ENCODE results near the gene PTPRD.

The PTPRD gene

DNA sequence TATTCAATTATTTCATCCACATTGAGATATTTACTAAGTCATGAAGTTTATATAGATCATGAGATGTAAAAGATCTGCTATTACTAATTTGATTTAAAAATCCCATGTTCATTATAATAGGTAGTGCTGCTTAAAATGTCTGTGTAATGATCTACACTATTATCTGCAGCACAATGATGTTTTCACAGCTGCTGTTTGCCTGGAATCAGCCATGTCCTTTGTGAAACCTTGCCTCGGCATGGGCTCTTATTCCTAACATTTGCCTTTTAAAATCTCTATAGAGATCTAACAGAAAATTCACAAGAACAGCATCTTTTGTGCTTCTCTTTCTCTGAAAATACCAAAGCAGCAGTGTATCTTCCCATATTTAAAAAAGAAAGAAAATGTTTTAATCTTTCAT lies 444.6 kb downstream of the PTPRD start:
- no peak overlapping the region for H3K4me2 ChIP-seq (ENCODE audit: low read depth, low read length, poor library complexity, severe bottlenecking)
- TF ChIP-seq, protein P1, sequence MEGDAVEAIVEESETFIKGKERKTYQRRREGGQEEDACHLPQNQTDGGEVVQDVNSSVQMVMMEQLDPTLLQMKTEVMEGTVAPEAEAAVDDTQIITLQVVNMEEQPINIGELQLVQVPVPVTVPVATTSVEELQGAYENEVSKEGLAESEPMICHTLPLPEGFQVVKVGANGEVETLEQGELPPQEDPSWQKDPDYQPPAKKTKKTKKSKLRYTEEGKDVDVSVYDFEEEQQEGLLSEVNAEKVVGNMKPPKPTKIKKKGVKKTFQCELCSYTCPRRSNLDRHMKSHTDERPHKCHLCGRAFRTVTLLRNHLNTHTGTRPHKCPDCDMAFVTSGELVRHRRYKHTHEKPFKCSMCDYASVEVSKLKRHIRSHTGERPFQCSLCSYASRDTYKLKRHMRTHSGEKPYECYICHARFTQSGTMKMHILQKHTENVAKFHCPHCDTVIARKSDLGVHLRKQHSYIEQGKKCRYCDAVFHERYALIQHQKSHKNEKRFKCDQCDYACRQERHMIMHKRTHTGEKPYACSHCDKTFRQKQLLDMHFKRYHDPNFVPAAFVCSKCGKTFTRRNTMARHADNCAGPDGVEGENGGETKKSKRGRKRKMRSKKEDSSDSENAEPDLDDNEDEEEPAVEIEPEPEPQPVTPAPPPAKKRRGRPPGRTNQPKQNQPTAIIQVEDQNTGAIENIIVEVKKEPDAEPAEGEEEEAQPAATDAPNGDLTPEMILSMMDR (IDR thresholded peaks at IDR 0.05; ENCODE audit: insufficient read depth, low read length, poor library complexity, severe bottlenecking), result no peak
- no peak for TF ChIP-seq EZH2phosphoT487 (conservative IDR thresholded peaks at IDR 0.05; ENCODE audit: low read length)
- no peak overlapping the region for H2AFZ ChIP-seq (ENCODE audit: low read depth, low read length, severe bottlenecking)
- no peaks in the 10 kb centered on the region for H3K36me3 ChIP-seq (ENCODE audit: low read length)
- no peak overlapping the region for H3K27ac ChIP-seq (ENCODE audit: low read depth, low read length)
- H3K9ac ChIP-seq (ENCODE audit: low read length), result no peak overlapping the region
- H3K4me3 ChIP-seq (ENCODE audit: insufficient read depth, low read length, poor library complexity, severe bottlenecking), result no peak overlapping the region
- no peaks in the 10 kb centered on the region for H3K79me2 ChIP-seq (ENCODE audit: insufficient read depth, low read length)
- no peaks in the 10 kb centered on the region for H3K9me3 ChIP-seq (ENCODE audit: insufficient read depth, low read length)
- no peaks in the 10 kb centered on the region for H3K27me3 ChIP-seq (ENCODE audit: low read length)
- no peaks in the 10 kb centered on the region for H3F3A ChIP-seq (ENCODE audit: insufficient read depth)
- no peaks in the 10 kb centered on the region for H3K9me2 ChIP-seq (replicated peaks; ENCODE audit: insufficient read depth, low read length)
- no peaks in the 10 kb centered on the region for H4K20me1 ChIP-seq (ENCODE audit: low read depth, low read length)

DNA sequence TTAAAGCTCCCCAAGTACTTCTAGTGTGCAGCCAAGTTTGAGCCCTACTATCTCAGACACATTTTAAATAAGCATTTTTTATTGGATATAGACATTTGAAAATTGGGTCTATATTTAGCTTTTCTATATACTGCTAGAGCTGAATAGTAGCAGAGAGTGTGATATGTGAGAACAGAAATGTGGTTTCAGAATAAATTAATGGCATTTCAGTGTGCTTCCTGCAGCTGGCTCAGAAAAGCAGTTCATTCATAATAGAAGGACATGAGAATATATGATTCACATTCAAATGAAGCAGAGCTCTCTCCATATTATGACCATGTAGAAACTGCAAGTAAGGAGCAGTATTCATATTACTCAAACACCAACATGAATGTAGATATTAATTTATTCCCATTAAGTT lies 464.0 kb downstream of the PTPRD start:
- Histone ChIP-seq H3K27me3 (ENCODE audit: low read length) (no peaks in the 10 kb centered on the region), H3K9me3 (ENCODE audit: insufficient read depth, low read length) (no peaks in the 10 kb centered on the region), H3K4me3 (ENCODE audit: insufficient read depth, low read length, poor library complexity, severe bottlenecking) (no peak overlapping the region), H3K9ac (ENCODE audit: low read length) (no peak overlapping the region), H3K27ac (ENCODE audit: low read depth, low read length) (no peak overlapping the region), H3K79me2 (ENCODE audit: insufficient read depth, low read length) (no peaks in the 10 kb centered on the region), H2AFZ (ENCODE audit: low read depth, low read length, severe bottlenecking) (no peak overlapping the region), H3F3A (ENCODE audit: insufficient read depth) (no peaks in the 10 kb centered on the region), H4K20me1 (ENCODE audit: low read depth, low read length) (no peaks in the 10 kb centered on the region), H3K36me3 (ENCODE audit: low read length) (no peaks in the 10 kb centered on the region), H3K9me2 (replicated peaks; ENCODE audit: insufficient read depth, low read length) (no peaks in the 10 kb centered on the region), H3K4me2 (ENCODE audit: low read depth, low read length, poor library complexity, severe bottlenecking) (no peak overlapping the region)
- TF ChIP-seq, protein P1 (IDR thresholded peaks at IDR 0.05; ENCODE audit: insufficient read depth, low read length, poor library complexity, severe bottlenecking), result no peak
- no peak for TF ChIP-seq EZH2phosphoT487 (conservative IDR thresholded peaks at IDR 0.05; ENCODE audit: low read length)

DNA sequence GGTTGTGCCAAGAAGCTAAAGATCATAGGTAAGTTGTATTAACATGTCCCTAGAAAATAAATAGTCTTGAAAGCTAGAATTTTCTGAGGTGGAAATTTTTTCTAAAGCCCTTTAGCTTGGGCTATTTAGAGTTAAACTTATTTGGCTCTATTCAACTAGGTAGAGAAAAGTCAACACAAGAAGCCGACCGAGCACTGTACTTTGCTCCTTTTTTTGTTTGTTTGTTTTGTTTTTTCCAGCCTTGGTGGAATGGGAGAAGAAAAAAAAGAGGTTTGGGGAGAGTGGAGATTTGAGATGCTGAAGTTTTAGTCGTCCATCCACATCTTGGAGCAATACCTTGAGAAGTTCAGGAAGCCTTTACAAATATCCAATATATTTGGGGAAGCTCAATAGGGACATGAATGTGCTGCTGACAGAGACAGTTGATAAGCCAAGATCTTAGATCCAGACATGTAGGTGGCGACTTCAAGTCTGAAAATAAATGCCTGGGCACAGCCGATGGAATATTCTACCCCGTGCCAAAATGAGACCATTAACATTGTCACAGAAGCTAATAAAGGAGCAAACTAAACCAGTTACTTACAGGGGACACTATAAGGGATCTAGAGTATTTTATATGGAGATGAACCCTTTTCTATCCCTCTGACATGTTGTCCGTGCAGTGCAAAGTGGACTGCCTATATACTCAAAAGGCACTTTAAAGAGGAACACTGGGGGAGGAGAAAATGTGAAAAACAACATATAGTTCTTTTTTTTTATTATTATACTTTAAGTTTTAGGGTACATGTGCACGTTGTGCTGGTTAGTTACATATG lies 466.1 kb downstream of the PTPRD start:
- TF ChIP-seq, protein P1 (IDR thresholded peaks at IDR 0.05; ENCODE audit: insufficient read depth, low read length, poor library complexity, severe bottlenecking), result no peak
- TF ChIP-seq EZH2phosphoT487 (conservative IDR thresholded peaks at IDR 0.05; ENCODE audit: low read length), result no peak
- no peaks in the 10 kb centered on the region for H3K79me2 ChIP-seq (ENCODE audit: insufficient read depth, low read length)
- H4K20me1 ChIP-seq (ENCODE audit: low read depth, low read length), result no peaks in the 10 kb centered on the region
- H3K9me2 ChIP-seq (replicated peaks; ENCODE audit: insufficient read depth, low read length), result no peaks in the 10 kb centered on the region
- H3K9me3 ChIP-seq (ENCODE audit: insufficient read depth, low read length), result no peaks in the 10 kb centered on the region
- no peak overlapping the region for H2AFZ ChIP-seq (ENCODE audit: low read depth, low read length, severe bottlenecking)
- H3K4me3 ChIP-seq (ENCODE audit: insufficient read depth, low read length, poor library complexity, severe bottlenecking), result no peak overlapping the region
- no peaks in the 10 kb centered on the region for H3K36me3 ChIP-seq (ENCODE audit: low read length)
- H3K9ac ChIP-seq (ENCODE audit: low read length), result no peak overlapping the region
- no peaks in the 10 kb centered on the region for H3F3A ChIP-seq (ENCODE audit: insufficient read depth)
- H3K4me2 ChIP-seq (ENCODE audit: low read depth, low read length, poor library complexity, severe bottlenecking), result no peak overlapping the region
- no peak overlapping the region for H3K27ac ChIP-seq (ENCODE audit: low read depth, low read length)
- no peaks in the 10 kb centered on the region for H3K27me3 ChIP-seq (ENCODE audit: low read length)
